MM.1S (cell line): ENCODE data around the gene TDRD1.

Source experiments
- DNase-seq: peaks from one replicate; pipeline ENCODE4 v3.0.0-alpha.2; 2015
- H2AFZ ChIP-seq: fragments of 300-600 bp; sonication (generic); 2 replicates; pipeline ENCODE4 v1.6.0; 2016; ENCODE audit warnings: antibody characterized with exemption, low read length
- H3F3A ChIP-seq: fragments of 300-600 bp; sonication (generic); 2 replicates; pipeline ENCODE4 v1.6.1; 2016; ENCODE audit warnings: mild to moderate bottlenecking, antibody characterized with exemption, low read length, moderate library complexity, mixed read lengths; ENCODE audit not compliant: insufficient read depth
- H3K27ac ChIP-seq: fragments of 300-600 bp; sonication (generic); 2 replicates; pipeline ENCODE4 v1.5.1; 2016; ENCODE audit warnings: mild to moderate bottlenecking, low read length
- H3K27me3 ChIP-seq: fragments of 300-600 bp; sonication (generic); replicated peaks from 2 replicates; pipeline ENCODE4 v1.6.0; 2016; ENCODE audit warnings: low read length; ENCODE audit not compliant: insufficient read depth
- H3K36me3 ChIP-seq: fragments of 300-600 bp; sonication (generic); replicated peaks from 2 replicates; pipeline ENCODE4 v1.6.1; 2016; ENCODE audit warnings: mild to moderate bottlenecking, low read length, mixed read lengths; ENCODE audit not compliant: insufficient read depth
- H3K4me1 ChIP-seq: fragments of 300-600 bp; sonication (generic); 2 replicates; pipeline ENCODE4 v1.6.1; 2016; ENCODE audit warnings: low read length, mixed read lengths
- H3K4me2 ChIP-seq: fragments of 300-600 bp; sonication (generic); 2 replicates; pipeline ENCODE4 v1.6.0; 2016; ENCODE audit warnings: low read depth, low read length
- H3K4me3 ChIP-seq: fragments of 300-600 bp; sonication (generic); 2 replicates; pipeline ENCODE4 v1.5.1; 2016; ENCODE audit warnings: low read length, mixed read lengths
- H3K79me2 ChIP-seq: fragments of 300-600 bp; sonication (generic); 2 replicates; pipeline ENCODE4 v1.6.1; 2016; ENCODE audit warnings: mixed run types, low read length, mixed read lengths
- H3K9ac ChIP-seq: fragments of 300-600 bp; sonication (generic); 2 replicates; pipeline ENCODE4 v1.6.1; 2016; ENCODE audit warnings: low read length, mixed read lengths
- H3K9me2 ChIP-seq: fragments of 300-600 bp; sonication (generic); replicated peaks from 2 replicates; pipeline ENCODE4 v1.6.1; 2016; ENCODE audit warnings: mild to moderate bottlenecking, low read length, mixed read lengths; ENCODE audit not compliant: insufficient read depth
- H3K9me3 ChIP-seq: fragments of 300-600 bp; sonication (generic); replicated peaks from 2 replicates; pipeline ENCODE4 v1.6.1; 2016; ENCODE audit warnings: mild to moderate bottlenecking, low read length, mixed read lengths; ENCODE audit not compliant: insufficient read depth
- H4K20me1 ChIP-seq: fragments of 300-600 bp; sonication (generic); 2 replicates; pipeline ENCODE4 v1.6.1; 2016; ENCODE audit warnings: mild to moderate bottlenecking, low read length, moderate library complexity, mixed read lengths; ENCODE audit not compliant: insufficient read depth
- CTCF ChIP-seq: fragments of 300-600 bp; sonication (generic); IDR thresholded peaks from 2 replicates; pipeline ENCODE4 v1.5.1; 2016; ENCODE audit warnings: antibody characterized with exemption, low read length, mixed read lengths
- EZH2 ChIP-seq: fragments of 300-600 bp; sonication (generic); optimal IDR thresholded peaks from 2 replicates; pipeline ENCODE3; 2017; ENCODE audit warnings: low read depth, mild to moderate bottlenecking, antibody characterized with exemption, low read length, mixed read lengths
- EZH2phosphoT487 ChIP-seq: fragments of 300-600 bp; sonication (generic); IDR thresholded peaks from 2 replicates; pipeline ENCODE4 v1.6.1; 2018; ENCODE audit warnings: antibody characterized with exemption, low read length

TDRD1 gene

GRCh38 chr10:114252092-114252491 lies 72.9 kb downstream of the TDRD1 start:
- Histone ChIP-seq H3K27me3 (no peaks in the 10 kb centered on the region), H3K4me2 (no peak overlapping the region), H3K4me1 (no peaks in the 10 kb centered on the region), H2AFZ (no peak overlapping the region), H3K79me2 (no peaks in the 10 kb centered on the region), H3K36me3 (no peaks in the 10 kb centered on the region), H3K9ac (no peak overlapping the region), H3K4me3 (no peak overlapping the region), H3F3A (no peaks in the 10 kb centered on the region), H3K9me3 (no peaks in the 10 kb centered on the region), H4K20me1 (no peaks in the 10 kb centered on the region), H3K27ac (no peak overlapping the region), H3K9me2 (no peaks in the 10 kb centered on the region)
- TF ChIP-seq EZH2phosphoT487 (no peak), CTCF (no peak), EZH2 (no peak)
- DNase-seq = no peak

- H3F3A ChIP-seq = no peaks in the 10 kb centered on the region
- no peaks in the 10 kb centered on the region for H3K9me3 ChIP-seq
- H3K27ac ChIP-seq = no peak overlapping the region
- no peaks in the 10 kb centered on the region for H3K36me3 ChIP-seq
- no peak overlapping the region for H2AFZ ChIP-seq
- H4K20me1 ChIP-seq = no peaks in the 10 kb centered on the region
- no peaks in the 10 kb centered on the region for H3K4me1 ChIP-seq
- H3K9me2 ChIP-seq = no peaks in the 10 kb centered on the region
- no peaks in the 10 kb centered on the region for H3K79me2 ChIP-seq
- no peak overlapping the region for H3K9ac ChIP-seq
- H3K4me2 ChIP-seq = no peak overlapping the region
- TF ChIP-seq EZH2 = no peak
- TF ChIP-seq EZH2phosphoT487 = no peak
- no peak for TF ChIP-seq CTCF
- H3K4me3 ChIP-seq = no peak overlapping the region
- DNase-seq = no peak
- no peaks in the 10 kb centered on the region for H3K27me3 ChIP-seq
Measured at GRCh38 chr10:114252883-114253282, 73.7 kb downstream of the TDRD1 start.

- H3F3A ChIP-seq = no peaks in the 10 kb centered on the region
- no peak overlapping the region for H2AFZ ChIP-seq
- no peaks in the 10 kb centered on the region for H3K9me2 ChIP-seq
- no peak overlapping the region for H3K4me2 ChIP-seq
- H3K4me3 ChIP-seq = no peak overlapping the region
- no peak overlapping the region for H3K27ac ChIP-seq
- no peaks in the 10 kb centered on the region for H3K4me1 ChIP-seq
- no peaks in the 10 kb centered on the region for H3K9me3 ChIP-seq
- H3K36me3 ChIP-seq = no peaks in the 10 kb centered on the region
- no peak for DNase-seq
- no peaks in the 10 kb centered on the region for H3K27me3 ChIP-seq
- H3K9ac ChIP-seq = no peak overlapping the region
- no peaks in the 10 kb centered on the region for H4K20me1 ChIP-seq
- TF ChIP-seq EZH2phosphoT487 = no peak
- TF ChIP-seq CTCF = no peak
- no peak for TF ChIP-seq EZH2
- no peaks in the 10 kb centered on the region for H3K79me2 ChIP-seq
Measured at GRCh38 chr10:114255227-114255626, 76.1 kb downstream of the TDRD1 start.
